H9 (cell line): Measurements from ENCODE around the gene CYP27C1. TPM values are rescaled to one million over a fixed set of nuclear protein-coding genes. Genes with fewer than 3 reads are reported as not detected.

ENCODE experiments used
- DNase-seq: peaks from one replicate; pipeline ENCODE4 v3.0.0-alpha.2; 2017
- H2AFZ ChIP-seq: one replicate; pipeline ENCODE4 v1.6.1; 2013; ENCODE audit warnings: mild to moderate bottlenecking, low read length, control low read depth, moderate library complexity
- H2AK5ac ChIP-seq: 2 replicates; pipeline ENCODE4 v1.6.1; 2013; ENCODE audit warnings: low read length, control low read depth, mixed read lengths; ENCODE audit not compliant: insufficient read length
- H2BK120ac ChIP-seq: one replicate; pipeline ENCODE4 v1.6.1; 2013; ENCODE audit warnings: low read depth, mild to moderate bottlenecking, low read length, control low read depth, inconsistent platforms; ENCODE audit not compliant: poor library complexity, severe bottlenecking
- H2BK12ac ChIP-seq: 2 replicates; pipeline ENCODE4 v1.6.1; 2013; ENCODE audit warnings: low read length, control low read depth, mixed read lengths, low read depth; ENCODE audit not compliant: insufficient read length
- H2BK15ac ChIP-seq: 2 replicates; pipeline ENCODE4 v1.6.1; 2013; ENCODE audit warnings: low read depth, low read length, control low read depth
- H2BK20ac ChIP-seq: one replicate; pipeline ENCODE4 v1.6.1; 2013; ENCODE audit warnings: low read depth, mild to moderate bottlenecking, low read length, control low read depth, inconsistent platforms; ENCODE audit not compliant: poor library complexity, severe bottlenecking
- H2BK5ac ChIP-seq: 2 replicates; pipeline ENCODE4 v1.6.1; 2013; ENCODE audit warnings: low read length, control low read depth, mixed read lengths; ENCODE audit not compliant: insufficient read length
- H3K14ac ChIP-seq: 2 replicates; pipeline ENCODE4 v1.6.1; 2013; ENCODE audit warnings: low read length, control low read depth; ENCODE audit not compliant: insufficient read depth
- H3K18ac ChIP-seq: 2 replicates; pipeline ENCODE4 v1.6.1; 2013; ENCODE audit warnings: low read depth, mild to moderate bottlenecking, mixed read lengths, low read length, control low read depth; ENCODE audit not compliant: insufficient read length
- H3K23ac ChIP-seq: 2 replicates; pipeline ENCODE4 v1.6.1; 2013; ENCODE audit warnings: low read length, control low read depth, mixed read lengths, low read depth; ENCODE audit not compliant: insufficient read length
- H3K23me2 ChIP-seq: 2 replicates; pipeline ENCODE4 v1.6.1; 2013; ENCODE audit warnings: low read depth, mild to moderate bottlenecking, mixed read lengths, low read length, control low read depth; ENCODE audit not compliant: insufficient read length, poor library complexity, severe bottlenecking
- H3K27ac ChIP-seq: 2 replicates; pipeline ENCODE4 v1.5.1; 2013; ENCODE audit warnings: low read length, control low read depth, mixed read lengths, low read depth; ENCODE audit not compliant: insufficient read length
- H3K27me3 ChIP-seq: 2 replicates; pipeline ENCODE4 v1.6.1; 2013; ENCODE audit warnings: low read length, control low read depth, inconsistent platforms; ENCODE audit not compliant: insufficient read depth
- H3K4ac ChIP-seq: 2 replicates; pipeline ENCODE4 v1.6.1; 2013; ENCODE audit warnings: low read depth, mild to moderate bottlenecking, control low read depth, inconsistent platforms, low read length, moderate library complexity
- H3K4me1 ChIP-seq: 2 replicates; pipeline ENCODE4 v1.6.1; 2013; ENCODE audit warnings: low read length, control low read depth, inconsistent platforms; ENCODE audit not compliant: insufficient read depth
- H3K4me2 ChIP-seq: 2 replicates; pipeline ENCODE4 v1.6.1; 2013; ENCODE audit warnings: low read length, control low read depth, mixed read lengths; ENCODE audit not compliant: insufficient read length, insufficient read depth
- H3K56ac ChIP-seq: 2 replicates; pipeline ENCODE4 v1.6.1; 2013; ENCODE audit warnings: low read depth, mild to moderate bottlenecking, mixed read lengths, low read length, control low read depth; ENCODE audit not compliant: insufficient read length
- H3K79me1 ChIP-seq: 2 replicates; pipeline ENCODE4 v1.6.1; 2013; ENCODE audit warnings: low read depth, mild to moderate bottlenecking, moderate library complexity, low read length, control low read depth, inconsistent platforms; ENCODE audit not compliant: insufficient read depth, poor library complexity, severe bottlenecking
- H3K79me2 ChIP-seq: 2 replicates; pipeline ENCODE4 v1.6.1; 2013; ENCODE audit warnings: low read length, control low read depth, inconsistent platforms; ENCODE audit not compliant: insufficient read depth
- H3K9ac ChIP-seq: 2 replicates; pipeline ENCODE4 v1.6.1; 2013; ENCODE audit warnings: low read length, control low read depth, mixed read lengths; ENCODE audit not compliant: insufficient read length; ENCODE audit errors: extremely low read depth
- H3K9me3 ChIP-seq: one replicate; pipeline ENCODE4 v1.6.1; 2013; ENCODE audit warnings: low read depth, low read length, inconsistent platforms; ENCODE audit not compliant: control insufficient read depth
- H3T11ph ChIP-seq: one replicate; pipeline ENCODE4 v1.6.1; 2013; ENCODE audit warnings: mild to moderate bottlenecking, low read length, control low read depth, inconsistent platforms
- H4K20me1 ChIP-seq: one replicate; pipeline ENCODE4 v1.6.1; 2013; ENCODE audit not compliant: control insufficient read depth, insufficient read length, insufficient read depth
- H4K5ac ChIP-seq: 2 replicates; pipeline ENCODE4 v1.6.1; 2013; ENCODE audit warnings: low read depth, mild to moderate bottlenecking, mixed read lengths, low read length, control low read depth; ENCODE audit not compliant: insufficient read length
- H4K8ac ChIP-seq: replicated peaks from 2 replicates; pipeline ENCODE4 v1.6.1; 2013; ENCODE audit warnings: low read length, control low read depth, mixed read lengths, low read depth; ENCODE audit not compliant: insufficient read length
- H4K91ac ChIP-seq: 2 replicates; pipeline ENCODE4 v1.6.1; 2013; ENCODE audit warnings: low read depth, mild to moderate bottlenecking, moderate library complexity, mixed read lengths, low read length, control low read depth; ENCODE audit not compliant: insufficient read length
- H3K27ac Mint-ChIP-seq, 3 experiments: 2 replicates in 2 of 3; 3 replicates in 1 of 3; pipeline ENCODE4 v1.8.0; 2020 to 2021; ENCODE audit warnings: mixed read lengths in 3 of 3, mild to moderate bottlenecking in 1 of 3, moderate library complexity in 1 of 3
- H3K27me3 Mint-ChIP-seq: 2 replicates; pipeline ENCODE4 v1.8.0; 2021; ENCODE audit warnings: low read depth, mild to moderate bottlenecking, moderate library complexity, mixed read lengths
- H3K36me3 Mint-ChIP-seq, 3 experiments: 2 replicates in 2 of 3; 3 replicates in 1 of 3; pipeline ENCODE4 v1.8.0; 2020 to 2021; ENCODE audit warnings: low read depth in 3 of 3, mixed read lengths in 3 of 3; ENCODE audit not compliant: insufficient read depth in 1 of 3
- H3K4me1 Mint-ChIP-seq, 2 experiments: 2 replicates each; pipeline ENCODE4 v1.8.0; 2020; ENCODE audit warnings: mixed read lengths in 2 of 2
- H3K4me3 Mint-ChIP-seq, 2 experiments: 2 replicates in 1 of 2; 3 replicates in 1 of 2; pipeline ENCODE4 v1.8.0; 2020 to 2021; ENCODE audit warnings: mild to moderate bottlenecking in 2 of 2, mixed read lengths in 2 of 2, moderate library complexity in 1 of 2
- H3K9me3 Mint-ChIP-seq, 2 experiments: 2 replicates in 1 of 2; 3 replicates in 1 of 2; pipeline ENCODE4 v1.8.0; 2020; ENCODE audit warnings: mild to moderate bottlenecking in 2 of 2, mixed read lengths in 2 of 2, moderate library complexity in 1 of 2
- CTCF ChIP-seq: fragments of 200-600 bp; sonication (generic); conservative IDR thresholded peaks from 3 replicates; pipeline ENCODE4 v1.8.0; 2021; ENCODE audit warnings: antibody characterized with exemption, mild to moderate bottlenecking
- WGBS: extraction: QIAGEN DNeasy Blood & Tissue Kit; methylation state at CpG from one replicate; pipeline ENCODE4 v1.1.7; 2013; ENCODE audit warnings: missing lambda C conversion rate, low lambda C conversion rate, mixed read lengths; ENCODE audit not compliant: insufficient read length; ENCODE audit errors: extremely low coverage; 5-methylcytosine and 5-hydroxymethylcytosine counted together
- total RNA-seq: library from RNA; stranded (reverse); gene quantifications from 2 replicates; pipeline ENCODE4 v1.2.1, GENCODE V29; 2021

Gene CYP27C1
- total RNA-seq, 1 experiment from 2014 or later: 2.3 TPM

- no CpG with 5 or more reads among the region's 10 CpGs for WGBS
- Mint-ChIP-seq H3K9me3 (peaks cover 18 to 19% of the 10 kb centered on the region in 2 experiments), H3K36me3 (peaks cover 2 to 11% (median 11%) of the 10 kb centered on the region in 3 experiments; a peak in 6 of 7 replicates), H3K27me3 (peaks cover 8% of the 10 kb centered on the region; the same call in 1 of the 2 replicates), H3K4me3 (no peak overlapping the region), H3K4me1 (peaks cover 27 to 31% of the 10 kb centered on the region in 2 experiments), H3K27ac (no peak overlapping the region; a peak in 2 of 7 replicates)
- Histone ChIP-seq H3K79me2 (no peaks in the 10 kb centered on the region), H3K9ac (no peak overlapping the region), H2BK20ac (no peak overlapping the region), H3K27ac (no peak overlapping the region), H2AK5ac (no peak overlapping the region), H4K91ac (no peak overlapping the region), H4K20me1 (no peaks in the 10 kb centered on the region), H3T11ph (no peak overlapping the region), H3K4me1 (peaks cover 9% of the 10 kb centered on the region), H2BK12ac (no peak overlapping the region), H3K4ac (no peak overlapping the region), H4K8ac (no peak overlapping the region), H3K18ac (no peak overlapping the region), H2BK5ac (no peak overlapping the region), H3K27me3 (no peaks in the 10 kb centered on the region), H3K14ac (no peak overlapping the region), H2AFZ (no peak overlapping the region), H3K4me2 (no peak overlapping the region), H3K9me3 (no peaks in the 10 kb centered on the region), H3K56ac (no peak overlapping the region), H2BK15ac (no peak overlapping the region), H4K5ac (no peak overlapping the region), H2BK120ac (no peak overlapping the region), H3K79me1 (no peaks in the 10 kb centered on the region), H3K23me2 (no peaks in the 10 kb centered on the region), H3K23ac (no peak overlapping the region)
- TF ChIP-seq CTCF: no peak
- peak; percentile 50 for DNase-seq
Measured at GRCh38 chr2:127182626-127183458, 37.3 kb downstream of the CYP27C1 start.
